ENCODE results near the gene CRIP1. TPM values are rescaled to one million over a fixed set of nuclear protein-coding genes. Genes with fewer than 3 reads are reported as not detected.

The CRIP1 gene
- total RNA-seq, 1 donor from 2014 or later = 65.9 TPM

DNA sequence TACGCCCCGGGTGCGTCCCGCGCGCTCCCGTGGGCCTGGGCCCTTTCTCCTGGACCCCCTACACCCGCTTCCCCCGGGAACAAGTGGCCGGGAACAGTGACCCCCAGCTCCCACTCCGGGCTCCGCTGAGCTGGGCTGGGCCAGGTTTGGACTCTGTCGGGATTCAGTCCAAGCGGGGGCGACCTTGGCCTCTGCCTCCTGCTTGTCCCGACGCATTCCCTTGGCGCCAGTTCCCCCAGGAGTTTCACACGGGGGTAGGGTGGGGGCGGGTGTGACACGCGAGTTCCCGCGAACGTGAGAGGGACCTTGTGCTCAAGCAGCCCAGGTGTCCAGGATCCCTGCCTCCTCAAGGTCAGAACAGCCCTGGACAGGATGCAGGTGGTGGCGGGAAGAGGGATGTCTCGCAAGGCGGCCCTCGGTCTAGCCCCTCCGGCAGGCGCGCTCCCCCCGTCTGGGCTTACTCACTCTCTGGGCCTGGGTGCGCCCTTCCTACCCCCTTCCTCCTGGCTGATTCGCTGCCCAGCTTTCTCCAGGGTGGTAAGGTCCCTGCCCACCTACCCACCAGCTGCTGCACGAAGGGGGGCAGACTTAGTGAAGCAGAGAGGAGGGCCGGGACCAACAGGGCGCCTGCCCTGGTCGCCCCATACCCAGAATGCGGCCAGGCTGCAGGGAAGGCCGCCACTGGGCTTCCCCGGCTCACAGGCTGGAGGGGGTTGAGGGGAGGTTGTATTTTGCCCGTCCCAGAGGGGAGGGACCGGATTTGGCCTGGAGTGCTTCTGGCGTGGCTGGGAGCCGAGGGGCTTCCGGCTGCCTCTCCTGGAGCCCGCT lies 11.2 kb upstream of the CRIP1 start:
- peak overlapping the region; percentile 100 for H3K27ac ChIP-seq (replicated peaks)
- H3K27me3 ChIP-seq (ENCODE audit: low read depth) = no peaks in the 10 kb centered on the region
- TF ChIP-seq, protein P1, sequence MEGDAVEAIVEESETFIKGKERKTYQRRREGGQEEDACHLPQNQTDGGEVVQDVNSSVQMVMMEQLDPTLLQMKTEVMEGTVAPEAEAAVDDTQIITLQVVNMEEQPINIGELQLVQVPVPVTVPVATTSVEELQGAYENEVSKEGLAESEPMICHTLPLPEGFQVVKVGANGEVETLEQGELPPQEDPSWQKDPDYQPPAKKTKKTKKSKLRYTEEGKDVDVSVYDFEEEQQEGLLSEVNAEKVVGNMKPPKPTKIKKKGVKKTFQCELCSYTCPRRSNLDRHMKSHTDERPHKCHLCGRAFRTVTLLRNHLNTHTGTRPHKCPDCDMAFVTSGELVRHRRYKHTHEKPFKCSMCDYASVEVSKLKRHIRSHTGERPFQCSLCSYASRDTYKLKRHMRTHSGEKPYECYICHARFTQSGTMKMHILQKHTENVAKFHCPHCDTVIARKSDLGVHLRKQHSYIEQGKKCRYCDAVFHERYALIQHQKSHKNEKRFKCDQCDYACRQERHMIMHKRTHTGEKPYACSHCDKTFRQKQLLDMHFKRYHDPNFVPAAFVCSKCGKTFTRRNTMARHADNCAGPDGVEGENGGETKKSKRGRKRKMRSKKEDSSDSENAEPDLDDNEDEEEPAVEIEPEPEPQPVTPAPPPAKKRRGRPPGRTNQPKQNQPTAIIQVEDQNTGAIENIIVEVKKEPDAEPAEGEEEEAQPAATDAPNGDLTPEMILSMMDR (IDR thresholded peaks at IDR 0.05; ENCODE audit: borderline replicate concordance) = no peak
- H3K9me3 ChIP-seq (replicated peaks) = no peaks in the 10 kb centered on the region
- peak overlapping the region; percentile 92 for H3K4me3 ChIP-seq
- peaks cover 18% of the 10 kb centered on the region for H3K36me3 ChIP-seq
- intact Hi-C loops (cut with micrococcal nuclease) = no loop called here
- DNase-seq = peak; percentile 73
- H3K4me1 ChIP-seq = peaks cover 91% of the 10 kb centered on the region

DNA sequence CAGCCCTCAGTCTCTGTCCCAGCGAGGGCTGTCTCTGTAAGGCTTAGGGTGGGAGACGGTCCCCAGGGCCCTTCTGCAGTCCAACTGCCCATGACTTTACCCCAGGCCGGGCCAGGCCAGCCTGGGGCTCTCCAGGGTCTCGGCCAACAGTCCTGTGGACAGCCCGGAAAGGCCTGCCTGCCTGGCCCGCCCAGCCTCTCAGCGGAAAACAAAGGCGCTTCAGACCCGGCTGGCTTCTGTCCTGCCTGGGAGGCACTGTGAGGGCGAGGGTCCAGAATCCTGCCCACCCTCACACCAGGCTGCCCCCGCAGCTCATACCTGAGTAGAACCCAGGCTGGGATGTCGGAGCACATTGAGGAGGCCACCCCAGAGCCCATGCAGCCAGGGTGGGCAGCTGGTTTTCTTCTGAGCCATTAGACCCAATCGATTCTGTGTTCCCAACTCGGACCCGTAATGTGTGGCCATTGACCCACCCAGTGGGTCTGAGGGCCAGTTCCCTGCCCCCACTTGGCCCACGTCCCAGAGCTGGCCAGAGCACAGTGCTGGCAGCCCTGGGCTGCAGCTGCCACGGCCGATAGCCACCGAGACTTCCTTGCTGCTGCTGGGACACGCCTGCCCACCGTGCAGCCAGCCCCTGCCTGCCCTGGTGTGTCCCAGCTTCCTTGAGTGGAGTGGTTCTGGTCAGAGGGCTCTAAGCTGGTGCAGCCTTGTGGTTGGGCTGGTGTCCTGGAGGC lies 10.4 kb upstream of the CRIP1 start:
- Histone ChIP-seq H3K4me1 (peaks cover 91% of the 10 kb centered on the region), H3K27ac (replicated peaks) (peak overlapping the region; percentile 100), H3K9me3 (replicated peaks) (no peaks in the 10 kb centered on the region), H3K4me3 (peak overlapping the region; percentile 92), H3K27me3 (ENCODE audit: low read depth) (no peaks in the 10 kb centered on the region), H3K36me3 (peaks cover 18% of the 10 kb centered on the region)
- intact Hi-C loops (cut with micrococcal nuclease) = no loop called here
- TF ChIP-seq, protein P1 (IDR thresholded peaks at IDR 0.05; ENCODE audit: borderline replicate concordance) = no peak
- peak; percentile 75 for DNase-seq

DNA sequence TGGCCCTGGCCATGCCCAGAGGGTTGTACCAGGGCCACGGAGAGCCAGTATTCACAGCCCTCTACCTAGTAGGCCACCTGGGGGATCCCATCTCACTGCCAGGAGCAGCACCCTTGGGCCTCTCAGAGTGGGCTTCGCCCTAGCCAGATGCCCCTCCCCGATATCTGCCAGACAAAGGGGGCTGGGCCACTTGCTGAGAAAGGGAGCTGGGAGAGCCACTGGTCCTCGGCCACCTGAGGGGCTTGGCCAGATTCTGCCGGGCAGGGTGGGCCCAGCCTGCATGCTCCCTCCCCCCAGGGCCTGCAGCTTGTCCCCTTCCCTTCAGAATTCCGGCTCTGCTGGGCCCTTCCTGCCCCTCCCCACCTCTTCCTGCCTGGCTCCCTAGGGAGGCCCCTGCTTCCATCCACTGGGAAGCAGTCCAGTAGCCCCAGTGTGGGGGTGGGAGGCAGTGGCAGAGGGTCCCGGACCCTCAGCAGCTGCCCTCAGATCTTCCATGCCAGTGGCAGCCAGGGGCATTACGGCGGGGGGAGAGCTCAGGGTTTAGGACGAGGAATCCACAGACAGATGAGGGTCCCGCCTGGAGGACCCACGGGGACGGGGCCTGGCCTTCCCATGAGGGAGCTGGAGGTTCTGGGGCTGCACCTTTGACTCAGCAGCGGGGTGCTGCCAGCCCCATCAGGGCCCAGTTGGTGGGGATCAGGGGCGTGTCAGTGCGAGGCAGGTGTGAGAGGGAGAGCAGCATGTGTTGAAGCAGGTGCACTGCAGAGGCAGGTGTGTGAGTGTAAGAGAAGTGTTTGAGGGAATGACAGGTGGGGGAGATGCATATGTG lies 9.6 kb upstream of the CRIP1 start:
- H3K27me3 ChIP-seq (ENCODE audit: low read depth) = no peaks in the 10 kb centered on the region

DNA sequence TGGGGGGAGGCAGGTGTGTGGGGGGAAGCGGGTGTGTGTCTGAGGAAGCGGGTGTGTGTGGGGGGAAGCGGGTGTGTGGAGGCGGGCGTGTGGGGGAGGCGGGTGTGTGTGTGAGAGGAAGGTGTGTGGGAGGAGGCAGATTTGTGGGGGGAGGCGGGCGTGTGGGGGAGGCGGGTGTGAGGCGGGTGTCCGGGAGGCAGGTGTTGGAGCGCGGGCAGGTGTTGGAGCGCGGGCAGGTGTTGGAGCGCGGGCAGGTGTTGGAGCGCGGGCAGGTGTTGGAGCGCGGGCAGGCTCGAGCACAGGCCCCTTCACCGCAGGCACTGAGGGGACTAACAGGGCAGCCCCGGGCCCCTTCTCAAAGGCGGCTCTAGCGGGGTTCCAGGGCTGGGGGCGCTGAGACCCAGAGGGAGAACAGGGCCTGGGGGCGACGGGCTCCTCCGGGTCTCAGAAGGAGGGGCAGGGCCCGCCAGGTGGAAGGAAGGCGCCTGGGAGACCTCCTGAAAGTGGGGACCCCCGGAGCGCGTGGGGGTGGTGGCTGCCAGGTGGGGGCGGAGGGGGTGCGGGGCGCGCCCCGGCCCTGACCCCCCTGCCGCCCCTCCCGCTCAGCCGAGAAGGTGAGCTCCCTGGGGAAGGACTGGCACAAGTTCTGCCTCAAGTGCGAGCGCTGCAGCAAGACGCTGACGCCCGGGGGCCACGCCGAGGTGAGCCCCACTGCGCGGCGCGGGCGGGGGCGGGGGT lies 8.9 kb upstream of the CRIP1 start:
- no peaks in the 10 kb centered on the region for H3K9me3 ChIP-seq (replicated peaks)
- no peaks in the 10 kb centered on the region for H3K27me3 ChIP-seq (ENCODE audit: low read depth)
- H3K4me1 ChIP-seq = peaks cover 91% of the 10 kb centered on the region
- intact Hi-C loops (cut with micrococcal nuclease) = no loop called here
- H3K4me3 ChIP-seq = peak overlapping the region; percentile 92
- TF ChIP-seq, protein P1 (IDR thresholded peaks at IDR 0.05; ENCODE audit: borderline replicate concordance) = no peak
- peak overlapping the region; percentile 100 for H3K27ac ChIP-seq (replicated peaks)
- peaks cover 18% of the 10 kb centered on the region for H3K36me3 ChIP-seq
- peak; percentile 22 for DNase-seq

More for the DNA sequence above, 9.6 kb upstream of the CRIP1 start:
- Histone ChIP-seq H3K9me3 (replicated peaks) (no peaks in the 10 kb centered on the region), H3K4me3 (peak overlapping the region; percentile 92), H3K36me3 (peaks cover 18% of the 10 kb centered on the region), H3K27ac (replicated peaks) (peak overlapping the region; percentile 100), H3K4me1 (peaks cover 91% of the 10 kb centered on the region)
- TF ChIP-seq, protein P1 (IDR thresholded peaks at IDR 0.05; ENCODE audit: borderline replicate concordance) = no peak
- intact Hi-C loops (cut with micrococcal nuclease) = no loop called here
- peak; percentile 30 for DNase-seq
